Smooth muscle cell (in vitro differentiated cells): ENCODE measurements around the gene ZBTB48. TPM values are rescaled to one million over a fixed set of nuclear protein-coding genes. Genes with fewer than 3 reads are reported as not detected.

Experiments
- DNase-seq: peaks from one replicate; lab custom pipeline; 2025; ENCODE audit not compliant: unreplicated experiment; lab: John Stamatoyannopoulos, UW
- H2AFZ ChIP-seq: fragments of 200-600 bp; sonication (generic); 2 replicates; pipeline ENCODE4 v1.6.0; 2016; ENCODE audit warnings: antibody characterized with exemption, low read depth, mild to moderate bottlenecking
- H3F3A ChIP-seq: fragments of 200-600 bp; sonication (generic); 2 replicates; pipeline ENCODE4 v1.6.0; 2017; ENCODE audit warnings: antibody characterized with exemption, low read depth
- H3K27ac ChIP-seq: fragments of 200-600 bp; sonication (generic); 2 replicates; pipeline ENCODE4 v1.5.1; 2016; ENCODE audit warnings: low read depth, mild to moderate bottlenecking
- H3K27me3 ChIP-seq: fragments of 200-600 bp; sonication (generic); 2 replicates; pipeline ENCODE4 v1.6.1; 2016; ENCODE audit warnings: low read depth, mild to moderate bottlenecking
- H3K36me3 ChIP-seq: fragments of 200-600 bp; sonication (generic); 2 replicates; pipeline ENCODE4 v1.5.1; 2016; ENCODE audit warnings: low read depth
- H3K4me1 ChIP-seq: fragments of 200-600 bp; sonication (generic); 2 replicates; pipeline ENCODE4 v1.5.1; 2016; ENCODE audit warnings: low read depth
- H3K4me2 ChIP-seq: fragments of 200-600 bp; sonication (generic); 2 replicates; pipeline ENCODE4 v1.6.0; 2016; ENCODE audit warnings: mild to moderate bottlenecking
- H3K4me3 ChIP-seq: fragments of 200-600 bp; sonication (generic); 2 replicates; pipeline ENCODE4 v1.5.1; 2016; ENCODE audit warnings: mild to moderate bottlenecking
- H3K79me2 ChIP-seq: fragments of 200-600 bp; sonication (generic); 2 replicates; pipeline ENCODE4 v1.6.0; 2016; ENCODE audit warnings: low read depth, mild to moderate bottlenecking
- H3K9ac ChIP-seq: fragments of 200-600 bp; sonication (generic); 2 replicates; pipeline ENCODE4 v1.6.0; 2016; ENCODE audit warnings: low read depth
- H3K9me3 ChIP-seq: fragments of 200-600 bp; sonication (generic); replicated peaks from 2 replicates; pipeline ENCODE4 v1.5.1; 2016; ENCODE audit warnings: low read depth
- H4K20me1 ChIP-seq: fragments of 200-600 bp; sonication (generic); 2 replicates; pipeline ENCODE4 v1.6.0; 2016; ENCODE audit warnings: low read depth
- CTCF ChIP-seq: fragments of 200-600 bp; sonication (generic); IDR thresholded peaks from 2 replicates; pipeline ENCODE4 v1.5.1; 2017; ENCODE audit warnings: borderline replicate concordance, mild to moderate bottlenecking, antibody characterized with exemption; ENCODE audit not compliant: insufficient read depth, poor library complexity, severe bottlenecking
- WGBS: methylation state at CpG from one replicate; pipeline ENCODE4 v1.1.7; 2016; ENCODE audit warnings: low lambda C conversion rate; 5-methylcytosine and 5-hydroxymethylcytosine counted together
- polyA plus RNA-seq: library from polyadenylated mRNA; unstranded; fragments of >200 nt; fragmentation: Nextera tagmentation; extraction: Ambion mirVana; gene quantifications from 2 replicates; pipeline ENCODE4 v1.2.1, GENCODE V29; 2016
- total RNA-seq: library from RNA; depleted of rRNA; stranded (reverse); fragments of >200 nt; gene quantifications from 2 replicates; pipeline ENCODE4 v1.2.3, GENCODE V29; 2014

ZBTB48 gene
- total and polyA plus RNA-seq, 2 experiments from 2014 or later = 9.7 to 16.3 TPM

DNA sequence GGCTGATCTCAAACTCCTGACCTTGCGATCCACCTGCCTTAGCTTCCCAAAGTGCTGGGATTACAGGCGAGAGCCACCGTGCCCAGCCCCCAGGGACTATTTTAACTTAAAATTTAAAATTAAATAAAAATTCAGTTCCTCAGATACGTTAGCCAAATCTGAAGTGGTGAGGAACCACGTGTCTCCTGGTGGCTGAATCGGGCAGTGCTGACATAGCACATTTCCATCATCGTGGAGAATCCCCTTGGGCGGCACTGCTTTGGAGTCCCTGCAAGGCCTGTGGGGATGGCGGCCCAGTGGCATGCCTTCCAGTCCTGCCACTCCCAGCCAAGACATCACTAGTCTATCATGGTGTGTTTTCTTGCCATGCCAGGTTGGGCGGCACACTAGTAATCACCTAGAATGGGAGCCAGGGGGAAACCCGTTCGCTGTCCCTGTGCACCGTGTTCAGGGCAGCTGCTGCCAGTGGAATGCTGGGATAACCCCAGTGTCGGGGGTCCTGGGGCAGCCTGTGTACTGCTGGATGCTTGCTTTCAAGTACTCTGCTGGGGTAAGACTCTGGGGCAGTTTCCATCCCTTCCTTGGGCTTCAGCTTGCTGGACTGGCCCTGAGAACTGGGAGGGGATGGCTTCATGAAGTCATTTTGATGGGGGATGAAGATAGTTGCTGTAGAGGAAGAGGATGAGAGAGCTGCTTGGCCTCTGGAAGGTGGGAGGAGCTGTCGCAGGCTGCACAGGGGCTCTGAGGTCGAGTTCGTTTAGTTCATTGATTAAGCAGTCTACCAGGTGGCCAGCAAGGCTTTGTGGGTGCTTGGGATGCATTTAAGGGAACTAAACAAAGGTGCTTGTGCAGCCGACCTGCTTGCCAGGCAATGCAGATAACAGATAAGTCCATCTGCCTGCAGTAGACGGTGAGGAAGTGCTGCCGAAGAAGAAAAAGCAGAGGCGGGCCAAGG lies 4.6 kb downstream of the ZBTB48 start:
- H3K4me3 ChIP-seq = no peak overlapping the region
- H3K4me2 ChIP-seq = no peak overlapping the region
- H3K36me3 ChIP-seq = no peaks in the 10 kb centered on the region
- H3F3A ChIP-seq = no peaks in the 10 kb centered on the region
- peak; percentile 18 for TF ChIP-seq CTCF
- H2AFZ ChIP-seq = no peak overlapping the region
- WGBS = 90% methylated on average over 21 of the region's 21 CpGs
- H3K9me3 ChIP-seq = no peaks in the 10 kb centered on the region
- H3K27ac ChIP-seq = no peak overlapping the region
- peaks cover 8% of the 10 kb centered on the region for H3K4me1 ChIP-seq
- DNase-seq = no peak
- H3K27me3 ChIP-seq = no peaks in the 10 kb centered on the region
- H3K79me2 ChIP-seq = peaks cover 16% of the 10 kb centered on the region
- H4K20me1 ChIP-seq = peaks cover 8% of the 10 kb centered on the region
- H3K9ac ChIP-seq = no peak overlapping the region

DNA sequence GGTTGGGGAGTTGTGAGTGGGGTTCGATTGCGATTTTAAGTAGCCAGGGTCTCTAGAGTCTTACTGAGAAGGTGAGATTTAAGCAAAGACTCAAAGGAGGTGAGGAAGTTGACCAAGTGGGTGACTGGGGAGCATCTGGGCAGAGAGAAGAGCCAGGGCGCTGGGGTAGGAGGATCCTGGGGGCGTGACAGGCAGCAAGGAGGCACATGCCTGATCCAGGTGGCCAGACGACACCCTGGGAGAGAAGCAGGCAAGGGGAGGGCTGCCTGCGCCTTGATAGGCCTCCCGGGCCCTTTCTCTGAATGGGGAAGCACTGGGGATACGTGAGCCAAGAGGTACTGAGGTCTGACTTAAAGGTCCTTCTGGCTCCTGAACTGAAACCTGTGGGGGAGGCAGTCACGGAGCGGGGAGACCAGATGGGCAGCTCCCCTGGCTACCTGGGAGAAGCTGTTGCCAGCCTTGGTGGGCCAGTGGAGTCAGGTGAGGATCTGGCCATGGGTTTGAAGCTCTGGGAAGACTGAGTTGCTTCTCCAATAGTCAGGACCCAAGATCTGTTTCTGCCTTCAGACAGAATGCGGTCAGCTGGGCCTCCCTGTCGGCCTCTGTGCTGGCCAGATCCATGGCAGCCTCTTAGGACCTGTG lies 5.4 kb downstream of the ZBTB48 start:
- Histone ChIP-seq H4K20me1 (peaks cover 8% of the 10 kb centered on the region), H3K4me3 (no peak overlapping the region), H3K27me3 (no peaks in the 10 kb centered on the region), H3K4me2 (no peak overlapping the region), H3K79me2 (peaks cover 15% of the 10 kb centered on the region), H3K36me3 (no peaks in the 10 kb centered on the region), H3K9me3 (no peaks in the 10 kb centered on the region), H2AFZ (no peak overlapping the region), H3K27ac (no peak overlapping the region), H3K9ac (no peak overlapping the region), H3F3A (no peaks in the 10 kb centered on the region), H3K4me1 (peaks cover 7% of the 10 kb centered on the region)
- no peak for DNase-seq
- 91% methylated on average over 12 of the region's 12 CpGs for WGBS
- TF ChIP-seq CTCF = no peak

GRCh38 chr1:6585841-6586240 lies 6.0 kb downstream of the ZBTB48 start:
- H3K4me1 ChIP-seq = peaks cover 2% of the 10 kb centered on the region
- no peaks in the 10 kb centered on the region for H3K9me3 ChIP-seq
- H3K4me3 ChIP-seq = no peak overlapping the region
- 98% methylated on average over 7 of the region's 7 CpGs for WGBS
- no peak overlapping the region for H3K9ac ChIP-seq
- peaks cover 8% of the 10 kb centered on the region for H3K79me2 ChIP-seq
- H4K20me1 ChIP-seq = peaks cover 13% of the 10 kb centered on the region
- H3K36me3 ChIP-seq = no peaks in the 10 kb centered on the region
- no peak overlapping the region for H3K4me2 ChIP-seq
- H2AFZ ChIP-seq = no peak overlapping the region
- no peaks in the 10 kb centered on the region for H3F3A ChIP-seq
- H3K27ac ChIP-seq = no peak overlapping the region
- TF ChIP-seq CTCF = no peak
- DNase-seq = no peak
- no peaks in the 10 kb centered on the region for H3K27me3 ChIP-seq
